Mesendoderm (in vitro differentiated cells): ENCODE data around the gene MELTF.

Experiments used
- DNase-seq: peaks from one replicate; pipeline ENCODE4 v3.0.0; 2013
- H2AK5ac ChIP-seq: 2 replicates; pipeline ENCODE4 v1.6.1; 2013; ENCODE audit warnings: low read length, inconsistent platforms
- H2BK120ac ChIP-seq: 2 replicates; pipeline ENCODE4 v1.6.1; 2013; ENCODE audit warnings: low read depth, mild to moderate bottlenecking, low read length, moderate library complexity, mixed read lengths
- H2BK15ac ChIP-seq: replicated peaks from 2 replicates; pipeline ENCODE4 v1.6.1; 2013; ENCODE audit warnings: low read depth, mild to moderate bottlenecking, moderate library complexity
- H2BK5ac ChIP-seq: 2 replicates; pipeline ENCODE4 v1.6.1; 2013; ENCODE audit warnings: low read length, inconsistent platforms
- H3K18ac ChIP-seq: 2 replicates; pipeline ENCODE4 v1.6.1; 2013; ENCODE audit warnings: mild to moderate bottlenecking, low read length, mixed read lengths
- H3K23ac ChIP-seq: one replicate; pipeline ENCODE4 v1.6.1; 2013; ENCODE audit warnings: low read length
- H3K27ac ChIP-seq: 2 replicates; pipeline ENCODE4 v1.5.1; 2013; ENCODE audit warnings: low read depth, mild to moderate bottlenecking, inconsistent platforms, low read length, moderate library complexity
- H3K27me3 ChIP-seq: 2 replicates; pipeline ENCODE4 v1.6.1; 2013; ENCODE audit warnings: low read length, control low read depth, mild to moderate bottlenecking, inconsistent platforms; ENCODE audit not compliant: insufficient read depth, poor library complexity
- H3K36me3 ChIP-seq: 2 replicates; pipeline ENCODE4 v1.6.1; 2013; ENCODE audit warnings: low read length, inconsistent platforms; ENCODE audit not compliant: control insufficient read depth, insufficient read depth
- H3K4ac ChIP-seq: one replicate; pipeline ENCODE4 v1.6.1; 2013; ENCODE audit warnings: low read depth, mild to moderate bottlenecking, low read length, moderate library complexity
- H3K4me1 ChIP-seq: 2 replicates; pipeline ENCODE4 v1.6.1; 2013; ENCODE audit warnings: low read depth, low read length, inconsistent platforms; ENCODE audit not compliant: control insufficient read depth
- H3K4me2 ChIP-seq: 2 replicates; pipeline ENCODE4 v1.6.1; 2013; ENCODE audit warnings: low read length
- H3K4me3 ChIP-seq: 2 replicates; pipeline ENCODE4 v1.5.1; 2013; ENCODE audit warnings: mild to moderate bottlenecking, low read length
- H3K56ac ChIP-seq: one replicate; pipeline ENCODE4 v1.6.1; 2013; ENCODE audit warnings: low read length
- H3K79me1 ChIP-seq: 2 replicates; pipeline ENCODE4 v1.6.1; 2013; ENCODE audit warnings: low read length, inconsistent platforms
- H3K79me2 ChIP-seq: 2 replicates; pipeline ENCODE4 v1.6.1; 2013; ENCODE audit warnings: mild to moderate bottlenecking, low read length; ENCODE audit not compliant: control insufficient read depth, insufficient read depth
- H3K9ac ChIP-seq: 2 replicates; pipeline ENCODE4 v1.6.1; 2013; ENCODE audit warnings: low read length, inconsistent platforms
- H4K5ac ChIP-seq: one replicate; pipeline ENCODE4 v1.6.1; 2013; ENCODE audit warnings: low read length
- H4K8ac ChIP-seq: one replicate; pipeline ENCODE4 v1.6.1; 2013; ENCODE audit warnings: low read depth, mild to moderate bottlenecking, control low read depth, low read length, moderate library complexity
- WGBS: extraction: QIAGEN DNeasy Blood & Tissue Kit; methylation state at CpG from one replicate; pipeline ENCODE4 v1.1.7; 2013; ENCODE audit warnings: low lambda C conversion rate, missing lambda C conversion rate; ENCODE audit not compliant: insufficient coverage; ENCODE audit errors: extremely low coverage; 5-methylcytosine and 5-hydroxymethylcytosine counted together

MELTF gene

GRCh38 chr3:196983186-196983585, 46.4 kb downstream of the MELTF start:
- Histone ChIP-seq H3K4me1 (no peaks in the 10 kb centered on the region), H3K4ac (no peak overlapping the region), H3K36me3 (no peaks in the 10 kb centered on the region), H4K8ac (no peak overlapping the region), H3K79me2 (no peaks in the 10 kb centered on the region), H2BK15ac (no peak overlapping the region), H3K4me3 (no peak overlapping the region), H2BK5ac (no peak overlapping the region), H3K18ac (no peak overlapping the region), H3K27ac (no peak overlapping the region), H3K9ac (no peak overlapping the region), H3K27me3 (no peaks in the 10 kb centered on the region), H2BK120ac (no peak overlapping the region), H2AK5ac (no peak overlapping the region), H4K5ac (no peak overlapping the region), H3K4me2 (no peak overlapping the region), H3K23ac (no peak overlapping the region), H3K79me1 (no peaks in the 10 kb centered on the region), H3K56ac (no peak overlapping the region)
- no peak for DNase-seq
- no CpG with 5 or more reads among the region's 1 CpG for WGBS

- H3K79me2 ChIP-seq: no peaks in the 10 kb centered on the region
- H2BK15ac ChIP-seq: no peak overlapping the region
- no peaks in the 10 kb centered on the region for H3K79me1 ChIP-seq
- no peak for DNase-seq
- no peak overlapping the region for H2AK5ac ChIP-seq
- H3K27me3 ChIP-seq: no peaks in the 10 kb centered on the region
- H4K8ac ChIP-seq: no peak overlapping the region
- H3K36me3 ChIP-seq: no peaks in the 10 kb centered on the region
- H3K9ac ChIP-seq: no peak overlapping the region
- no peak overlapping the region for H3K4ac ChIP-seq
- H3K23ac ChIP-seq: no peak overlapping the region
- H3K4me3 ChIP-seq: no peak overlapping the region
- no peak overlapping the region for H2BK120ac ChIP-seq
- no peaks in the 10 kb centered on the region for H3K4me1 ChIP-seq
- H4K5ac ChIP-seq: no peak overlapping the region
- H2BK5ac ChIP-seq: no peak overlapping the region
- H3K18ac ChIP-seq: no peak overlapping the region
- H3K56ac ChIP-seq: no peak overlapping the region
- no CpG with 5 or more reads among the region's 13 CpGs for WGBS
- no peak overlapping the region for H3K4me2 ChIP-seq
- H3K27ac ChIP-seq: no peak overlapping the region
Measured at GRCh38 chr3:196981657-196982056, 48.0 kb downstream of the MELTF start.

- Histone ChIP-seq H3K4me2 (no peak overlapping the region), H3K18ac (no peak overlapping the region), H3K4me3 (no peak overlapping the region), H3K23ac (no peak overlapping the region), H3K27me3 (no peaks in the 10 kb centered on the region), H2BK120ac (no peak overlapping the region), H4K5ac (no peak overlapping the region), H2AK5ac (no peak overlapping the region), H3K56ac (no peak overlapping the region), H3K36me3 (no peaks in the 10 kb centered on the region), H3K27ac (no peak overlapping the region), H3K4ac (no peak overlapping the region), H3K4me1 (no peaks in the 10 kb centered on the region), H4K8ac (no peak overlapping the region), H2BK15ac (no peak overlapping the region), H3K9ac (no peak overlapping the region), H2BK5ac (no peak overlapping the region), H3K79me2 (no peaks in the 10 kb centered on the region), H3K79me1 (no peaks in the 10 kb centered on the region)
- DNase-seq: no peak
- no CpG with 5 or more reads among the region's 10 CpGs for WGBS
Measured at GRCh38 chr3:196979545-196979944, 50.1 kb downstream of the MELTF start.

- WGBS: no CpG with 5 or more reads among the region's 11 CpGs
Measured at GRCh38 chr3:196976941-196977340, 52.7 kb downstream of the MELTF start.

GRCh38 chr3:196975349-196975748, 54.3 kb downstream of the MELTF start:
- H3K79me2 ChIP-seq: no peaks in the 10 kb centered on the region
- H3K56ac ChIP-seq: no peak overlapping the region
- DNase-seq: no peak
- no peaks in the 10 kb centered on the region for H3K36me3 ChIP-seq
- no CpG with 5 or more reads among the region's 4 CpGs for WGBS
- no peak overlapping the region for H3K4me2 ChIP-seq
- no peak overlapping the region for H3K4ac ChIP-seq
- H2BK15ac ChIP-seq: no peak overlapping the region
- no peak overlapping the region for H3K27ac ChIP-seq
- H3K79me1 ChIP-seq: no peaks in the 10 kb centered on the region
- H2BK120ac ChIP-seq: no peak overlapping the region
- H3K4me1 ChIP-seq: no peaks in the 10 kb centered on the region
- H2BK5ac ChIP-seq: no peak overlapping the region
- no peak overlapping the region for H4K5ac ChIP-seq
- no peak overlapping the region for H2AK5ac ChIP-seq
- no peak overlapping the region for H3K9ac ChIP-seq
- H4K8ac ChIP-seq: no peak overlapping the region
- no peak overlapping the region for H3K23ac ChIP-seq
- no peak overlapping the region for H3K18ac ChIP-seq
- peaks cover 2% of the 10 kb centered on the region for H3K27me3 ChIP-seq
- H3K4me3 ChIP-seq: no peak overlapping the region

More at GRCh38 chr3:196976941-196977340, 52.7 kb downstream of the MELTF start:
- Histone ChIP-seq H3K27me3 (no peaks in the 10 kb centered on the region), H2BK120ac (no peak overlapping the region), H3K36me3 (no peaks in the 10 kb centered on the region), H3K56ac (no peak overlapping the region), H2BK15ac (no peak overlapping the region), H3K4me3 (no peak overlapping the region), H3K4me2 (no peak overlapping the region), H3K27ac (no peak overlapping the region), H2BK5ac (no peak overlapping the region), H3K4me1 (no peaks in the 10 kb centered on the region), H4K5ac (no peak overlapping the region), H3K9ac (no peak overlapping the region), H3K18ac (no peak overlapping the region), H3K79me2 (no peaks in the 10 kb centered on the region), H2AK5ac (no peak overlapping the region), H3K4ac (no peak overlapping the region), H3K79me1 (no peaks in the 10 kb centered on the region), H3K23ac (no peak overlapping the region), H4K8ac (no peak overlapping the region)
- DNase-seq: no peak

- H3K4me1 ChIP-seq: no peaks in the 10 kb centered on the region
- no peak overlapping the region for H4K5ac ChIP-seq
- H3K4ac ChIP-seq: no peak overlapping the region
- H3K79me1 ChIP-seq: no peaks in the 10 kb centered on the region
- no peak overlapping the region for H3K23ac ChIP-seq
- no peak overlapping the region for H2BK120ac ChIP-seq
- H3K4me3 ChIP-seq: no peak overlapping the region
- no peaks in the 10 kb centered on the region for H3K36me3 ChIP-seq
- H3K27ac ChIP-seq: no peak overlapping the region
- WGBS: no CpG with 5 or more reads among the region's 5 CpGs
- no peak overlapping the region for H2BK15ac ChIP-seq
- H3K79me2 ChIP-seq: no peaks in the 10 kb centered on the region
- H3K27me3 ChIP-seq: peaks cover 3% of the 10 kb centered on the region
- no peak overlapping the region for H2AK5ac ChIP-seq
- H3K4me2 ChIP-seq: no peak overlapping the region
- no peak overlapping the region for H3K18ac ChIP-seq
- H3K9ac ChIP-seq: no peak overlapping the region
- peak; percentile 37 for DNase-seq
- H4K8ac ChIP-seq: no peak overlapping the region
- H3K56ac ChIP-seq: no peak overlapping the region
- H2BK5ac ChIP-seq: no peak overlapping the region
Measured at GRCh38 chr3:196974661-196975060, 55.0 kb downstream of the MELTF start.
